Stimulated activated CD4-positive, alpha-beta T cell treated with anti-CD3 and anti-CD28 coated beads, Interleukin-12 subunit alpha, Interleukin-12 subunit beta, amount 100 ng/mL, for 4 hours (primary cell): ENCODE measurements around the gene RBM47.
A peak's percentile ranks its signal among the peaks of the same experiment; 100 is the strongest.
"Not testable (repeated sequence)": the region's sequence is repeated elsewhere in the genome, so short reads cannot be mapped to it uniquely, and the experiment has no call there.

ENCODE experiments used
- DNase-seq: peaks from one replicate; pipeline ENCODE4 v3.0.0-alpha.2; 2020

Gene RBM47

DNA sequence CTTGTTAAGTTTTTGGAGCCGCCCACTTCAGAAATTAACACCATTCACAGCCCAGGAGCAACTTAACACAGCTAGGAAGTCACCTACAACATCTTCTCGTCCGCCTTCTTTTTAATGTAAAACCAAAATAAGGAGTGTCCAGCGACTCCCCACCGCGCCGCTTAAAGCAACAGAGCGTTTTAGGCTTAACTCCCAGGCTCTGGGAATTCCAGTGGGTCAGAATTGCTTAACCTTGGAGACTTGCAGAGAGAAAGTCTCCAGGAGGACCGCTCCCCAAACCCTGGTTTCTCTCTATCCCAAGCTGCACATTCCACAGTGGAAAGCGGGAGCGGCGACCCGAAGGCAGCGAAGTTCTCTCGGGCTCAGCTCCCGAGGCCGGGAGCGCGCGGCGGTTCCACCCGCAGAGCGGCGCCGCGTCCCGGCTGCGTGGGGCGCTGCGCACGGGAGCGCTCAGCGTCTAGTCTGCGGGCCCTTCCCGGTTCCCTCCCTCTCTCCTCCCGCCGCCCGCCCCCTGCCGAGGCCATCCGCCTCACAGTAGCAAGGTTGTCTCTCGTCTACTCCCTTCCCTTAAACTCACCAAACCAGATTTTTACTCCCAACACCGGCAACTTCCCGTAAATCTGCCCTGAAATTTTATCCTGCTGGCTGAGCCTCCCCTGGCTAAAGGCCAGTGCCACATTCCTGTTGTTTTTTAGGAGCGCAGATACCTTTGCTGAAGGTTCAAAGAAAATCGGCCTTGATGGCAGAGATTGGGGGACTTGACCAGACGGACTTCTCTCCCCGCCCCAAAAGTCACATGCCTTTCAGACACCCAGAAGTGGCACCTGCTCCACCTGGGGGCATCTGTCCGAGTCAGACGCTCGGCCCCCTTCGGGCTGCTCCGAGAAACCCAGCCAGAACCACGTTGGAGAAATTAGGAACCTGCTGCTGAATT is at the start of gene RBM47:
Gene RBM47 (minus strand): TSS at position 464 of the 934 bp plus-strand sequence. CDS start 190,971 bp downstream, outside the sequence.
- DNase-seq, result peak; percentile 41

DNA sequence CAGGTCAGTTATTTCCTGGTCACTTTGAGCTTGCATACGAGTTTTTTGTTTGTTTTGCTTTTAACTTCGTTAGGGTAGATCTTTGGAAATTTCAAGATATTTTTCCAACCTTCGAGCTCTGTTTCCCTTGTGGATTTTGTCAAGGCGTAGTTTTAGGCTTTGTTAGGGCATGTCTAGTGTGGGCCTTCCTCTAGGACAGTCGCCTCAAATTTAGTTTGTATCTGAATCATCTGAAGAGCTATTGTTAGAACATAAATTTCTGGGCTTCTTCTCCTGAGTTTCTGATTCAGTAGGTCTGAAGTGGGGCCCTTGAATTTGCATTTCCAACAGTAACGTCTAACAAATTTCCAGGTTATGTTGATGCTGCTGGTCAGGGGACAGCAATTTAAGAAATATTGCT is 48.8 kb upstream of the RBM47 start:
- DNase-seq, result no peak

DNA sequence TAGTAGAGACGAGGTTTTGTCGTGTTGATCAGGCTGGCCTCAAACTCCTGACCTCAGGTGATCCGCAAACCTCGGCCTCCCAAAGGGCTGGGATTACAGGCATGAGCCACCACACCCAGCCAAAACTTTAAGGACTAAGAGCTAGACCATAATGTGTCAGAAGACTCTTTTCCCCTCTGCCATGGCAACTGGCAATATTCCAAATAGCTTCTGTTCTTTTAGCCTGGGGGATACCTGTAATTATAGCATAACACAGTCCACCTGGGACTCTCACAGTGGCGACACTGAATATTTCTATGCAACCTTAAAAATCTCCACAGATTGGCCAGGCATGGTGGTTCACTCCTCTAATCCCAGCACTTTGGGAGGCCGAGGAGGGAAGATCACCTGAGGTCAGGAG is 45.5 kb upstream of the RBM47 start:
- DNase-seq, result no peak

DNA sequence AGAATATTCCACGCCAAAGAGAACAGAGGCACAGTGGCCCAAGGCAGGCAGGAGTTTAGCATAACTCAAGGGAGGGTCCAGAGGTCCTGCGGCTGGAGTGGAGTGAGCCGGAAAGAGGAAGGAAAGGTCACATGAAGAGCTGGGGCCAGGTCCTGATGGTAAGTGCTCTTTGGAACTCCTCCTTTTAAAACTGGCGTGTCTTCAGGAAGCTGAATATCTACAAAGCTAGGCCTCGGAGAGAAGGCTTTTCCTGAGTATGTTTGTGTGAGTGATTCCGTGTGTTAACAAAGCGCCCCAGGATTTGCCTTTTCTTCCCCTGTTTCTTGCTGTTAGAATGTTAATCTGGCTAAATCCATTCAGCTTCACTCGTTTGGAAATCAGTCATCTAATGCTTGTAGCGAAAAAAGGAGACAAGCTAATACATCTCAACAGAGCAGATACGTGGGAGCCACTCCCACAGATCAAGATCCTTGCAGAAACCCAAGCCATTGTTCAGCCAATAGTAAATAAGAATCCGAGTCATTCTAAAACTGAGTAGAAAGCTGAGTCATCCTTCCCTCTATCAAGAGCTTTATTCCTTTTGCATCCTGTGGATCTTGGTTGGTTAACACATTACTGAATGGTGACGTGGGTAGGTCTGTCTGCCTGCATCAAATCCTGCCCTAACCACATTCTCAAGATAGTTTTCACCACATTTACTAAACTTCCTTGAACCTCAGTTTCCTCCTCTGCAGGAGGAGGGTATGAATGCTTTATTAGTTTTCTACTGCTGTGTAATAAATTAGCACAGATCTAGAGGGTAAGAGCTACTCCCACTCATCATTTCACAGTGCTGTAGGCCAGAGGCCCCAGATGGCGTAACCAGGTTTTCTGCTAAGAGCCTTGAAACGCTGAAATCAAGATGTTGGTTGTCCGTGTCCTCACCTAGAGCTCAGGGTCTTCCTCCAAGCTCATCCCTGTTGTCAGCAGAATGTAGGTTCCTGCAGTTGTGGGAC is 43.2 kb upstream of the RBM47 start:
- peak; percentile 11 for DNase-seq

DNA sequence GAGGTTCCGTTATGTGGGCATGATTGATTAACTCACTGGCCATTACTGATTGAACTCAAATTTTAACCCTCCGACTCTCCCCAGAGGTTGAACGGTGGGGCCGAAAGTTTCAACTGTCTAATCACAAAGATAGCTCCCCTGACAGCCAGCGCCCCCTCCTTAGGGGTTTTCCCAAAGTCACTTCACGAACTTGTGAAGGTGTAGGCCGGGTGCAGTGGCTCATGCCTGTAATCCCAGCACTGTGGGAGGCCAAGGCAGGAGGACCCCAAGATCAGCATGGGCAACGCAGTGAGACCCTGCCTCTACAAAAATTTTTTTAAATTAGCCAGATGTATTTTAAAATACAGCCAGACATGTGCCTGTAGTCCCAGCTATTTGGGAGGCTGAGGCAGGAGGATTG is 39.8 kb upstream of the RBM47 start:
- no peak for DNase-seq

DNA sequence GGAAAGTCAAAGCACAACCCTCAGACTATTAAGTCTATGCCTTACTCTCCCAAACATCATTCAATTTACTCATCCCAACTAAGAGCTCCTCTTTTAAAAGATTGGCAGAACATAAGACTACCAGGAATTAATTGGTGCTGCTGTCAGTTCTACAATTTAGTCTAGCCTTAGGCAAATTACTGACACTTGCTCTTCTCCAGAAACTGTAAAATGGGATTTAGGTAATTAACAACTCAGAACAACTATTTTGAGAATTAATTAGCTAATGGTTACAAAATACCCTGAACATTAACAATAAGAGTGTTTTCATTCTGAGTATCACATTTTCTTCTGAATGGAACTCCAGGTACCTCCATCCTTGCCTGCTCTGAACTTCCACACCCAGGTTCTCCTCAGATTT is 36.2 kb upstream of the RBM47 start:
- DNase-seq, result no peak

DNA sequence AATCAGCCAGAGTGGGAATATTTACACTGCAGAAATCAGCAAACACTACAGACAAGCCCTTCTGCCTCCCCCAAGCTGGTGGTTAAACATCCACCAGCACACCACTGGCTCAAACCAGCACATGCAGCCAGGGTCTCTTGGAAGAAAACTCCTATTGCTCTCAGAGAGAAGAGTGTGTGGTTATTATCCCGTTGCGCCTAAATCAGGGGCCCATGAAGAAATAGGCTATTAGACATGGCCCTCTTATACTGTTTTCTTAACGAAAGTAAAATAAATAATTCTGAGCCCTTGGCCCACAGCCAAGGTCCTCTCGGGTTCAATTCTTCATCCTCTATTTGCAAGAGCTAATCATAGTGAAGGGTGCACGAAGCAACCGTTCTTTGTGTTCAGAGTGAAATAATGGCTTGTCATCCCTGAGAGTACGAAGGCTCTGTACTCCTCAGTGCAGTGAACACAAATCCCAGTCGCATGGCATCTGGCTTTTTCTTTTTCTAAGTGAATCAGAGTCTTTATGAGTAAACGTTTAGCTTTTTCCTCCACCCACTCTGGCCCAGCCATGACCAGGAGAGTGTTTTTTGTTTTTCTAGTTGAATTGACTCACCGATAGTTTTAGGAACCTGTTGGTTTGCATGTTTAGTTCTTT is 33.4 kb upstream of the RBM47 start:
- peak; percentile 6 for DNase-seq

DNA sequence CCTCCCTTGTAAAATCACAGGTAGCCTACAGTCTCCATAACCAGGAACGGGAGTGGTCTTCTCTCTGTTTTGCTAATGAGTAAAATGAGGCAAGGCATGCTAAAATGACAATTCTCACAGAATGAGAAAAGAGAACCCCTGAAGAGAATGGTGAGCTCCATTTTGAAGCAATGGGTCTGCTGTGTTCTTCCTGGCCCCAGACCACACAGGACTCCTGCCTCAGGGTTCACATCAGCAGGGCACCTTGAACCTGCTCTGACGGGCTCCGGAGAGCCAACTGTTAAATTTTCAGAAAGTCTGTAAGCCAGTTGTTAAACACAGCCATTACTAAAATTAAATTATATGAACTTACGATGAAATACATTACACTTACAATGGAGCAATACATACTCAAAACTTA is 32.1 kb upstream of the RBM47 start:
- no peak for DNase-seq

DNA sequence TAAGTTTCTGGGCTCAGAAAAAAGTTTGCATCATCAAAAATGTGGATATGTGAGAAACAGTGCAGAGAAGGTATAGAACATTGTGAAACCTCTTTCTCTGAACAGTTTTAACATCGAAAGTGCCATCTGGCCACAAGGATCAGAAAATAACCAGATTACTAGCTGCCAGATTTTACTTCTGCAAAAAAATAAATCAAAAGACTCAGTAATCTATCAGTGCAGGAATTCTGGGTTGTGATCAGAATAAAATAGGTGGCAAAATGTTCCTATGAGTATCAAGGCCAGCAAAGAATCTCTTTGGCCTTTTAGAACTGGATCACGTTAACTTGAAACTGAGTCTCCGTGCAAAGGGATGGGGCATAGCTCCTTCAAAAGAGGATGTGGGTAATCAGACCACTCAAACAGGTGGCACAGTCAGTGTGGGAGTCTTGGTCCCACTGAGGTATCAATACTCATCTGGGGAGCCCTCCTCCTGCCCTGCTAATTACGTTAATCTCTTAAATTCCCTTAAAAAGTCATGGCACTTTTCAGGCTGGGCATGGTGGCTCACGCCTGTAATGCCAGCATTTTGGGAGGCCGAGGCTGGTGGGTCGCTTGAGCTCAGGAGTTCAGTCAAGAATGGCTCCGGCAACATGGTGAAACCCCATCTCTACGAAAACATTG is 26.7 kb upstream of the RBM47 start:
- DNase-seq, result no peak

DNA sequence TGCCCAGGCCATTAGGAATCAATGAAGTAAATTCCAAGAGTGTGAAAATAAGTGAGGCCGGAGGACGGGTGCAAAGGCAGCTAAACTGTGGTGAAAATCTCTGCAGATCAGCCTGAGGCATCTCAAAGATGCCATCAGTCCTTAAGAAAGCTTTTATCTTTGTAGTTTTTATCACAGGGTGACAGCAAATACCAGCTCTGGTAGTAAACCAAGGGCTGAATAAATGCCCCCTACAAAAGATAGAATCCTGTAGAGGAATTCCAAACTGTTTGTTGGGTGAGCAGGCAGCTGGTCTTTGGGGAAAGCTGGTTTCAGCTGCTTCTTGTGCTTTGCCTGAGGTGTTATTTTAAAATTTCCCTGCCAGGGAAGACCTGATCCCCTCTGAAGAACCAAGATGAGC is 21.6 kb upstream of the RBM47 start:
- DNase-seq, result no peak

DNA sequence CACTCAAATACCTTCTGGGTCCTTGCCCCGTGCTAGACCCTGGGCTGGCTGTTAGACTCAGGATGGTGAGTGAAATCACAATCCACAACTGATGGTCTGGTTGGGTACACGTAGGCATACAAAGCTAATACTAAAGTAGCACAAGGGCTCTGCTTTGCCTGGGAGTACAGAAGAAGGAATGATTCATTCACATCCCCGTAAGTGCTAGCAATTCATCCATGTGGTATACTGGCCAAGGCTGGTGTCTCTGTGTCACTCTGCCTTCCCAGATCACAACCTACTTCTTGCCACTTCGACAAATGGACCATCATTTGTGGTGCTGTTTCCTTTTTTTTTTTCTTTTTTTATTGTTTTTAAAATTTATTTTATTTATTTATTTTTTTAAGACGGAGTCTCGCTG is 19.7 kb upstream of the RBM47 start:
- DNase-seq, result no peak

DNA sequence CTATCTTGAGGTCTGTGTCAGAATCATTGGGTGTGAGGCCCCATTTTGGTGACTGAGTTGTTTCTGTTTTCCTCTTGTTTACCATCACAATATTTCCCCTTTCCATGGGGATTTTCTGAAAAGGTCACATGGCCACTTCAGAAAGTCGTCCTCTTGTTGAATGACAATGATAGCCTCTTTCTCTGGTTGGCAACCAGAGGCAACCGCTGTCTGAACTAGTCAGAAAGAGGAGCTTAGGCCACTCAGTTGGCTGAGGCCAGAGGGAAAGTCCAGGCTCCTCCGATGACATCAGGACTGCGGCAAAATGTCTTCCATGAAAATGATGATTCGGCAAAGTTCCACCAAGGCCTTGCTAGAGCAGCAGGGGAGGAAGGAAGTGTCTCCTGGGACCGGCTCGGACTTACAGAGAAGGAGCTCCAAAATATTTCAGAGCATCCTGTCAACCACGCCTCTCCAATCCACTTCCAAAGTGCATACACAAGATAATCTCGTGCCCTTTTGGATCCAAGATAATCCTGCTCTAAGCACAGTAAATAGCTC is 19.1 kb upstream of the RBM47 start:
- no peak for DNase-seq

DNA sequence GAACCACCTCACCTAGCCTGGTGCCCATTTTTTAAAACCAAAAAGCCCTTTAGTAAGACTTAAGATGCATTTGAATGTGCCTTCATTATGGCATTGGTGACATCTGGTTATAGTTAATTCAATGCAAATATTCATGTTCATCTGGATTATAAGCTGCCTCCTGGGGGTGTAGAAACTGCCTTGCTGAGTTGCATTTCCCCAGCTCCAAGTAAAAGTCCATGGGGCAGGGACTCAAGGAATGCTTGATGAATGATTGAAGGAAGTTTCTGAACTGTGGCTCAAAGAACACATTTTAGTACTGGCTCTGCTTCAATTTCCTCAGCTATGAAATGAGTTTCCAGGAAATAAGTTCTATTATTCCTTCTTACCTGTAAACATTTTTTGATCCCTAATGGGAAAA is 18.5 kb upstream of the RBM47 start:
- no peak for DNase-seq

DNA sequence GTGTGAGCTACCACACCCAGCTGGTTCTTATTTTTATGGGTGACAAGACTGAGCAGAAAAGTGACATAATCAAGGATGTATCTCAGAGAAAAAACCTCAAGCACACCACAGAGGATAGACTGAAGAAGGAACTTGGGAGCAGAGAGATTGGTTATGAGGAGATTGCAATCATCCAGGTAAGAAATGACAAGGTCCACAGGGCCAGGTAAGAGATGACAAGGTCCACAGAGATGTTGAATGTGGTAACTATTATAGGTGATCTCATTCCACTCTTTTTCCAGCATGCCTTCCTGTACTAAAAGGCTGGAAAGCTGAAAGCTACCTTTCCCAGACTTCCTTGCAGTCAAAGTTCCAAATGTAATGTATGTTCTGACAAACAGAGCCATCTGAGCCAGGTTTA is 15.9 kb upstream of the RBM47 start:
- DNase-seq, result no peak

DNA sequence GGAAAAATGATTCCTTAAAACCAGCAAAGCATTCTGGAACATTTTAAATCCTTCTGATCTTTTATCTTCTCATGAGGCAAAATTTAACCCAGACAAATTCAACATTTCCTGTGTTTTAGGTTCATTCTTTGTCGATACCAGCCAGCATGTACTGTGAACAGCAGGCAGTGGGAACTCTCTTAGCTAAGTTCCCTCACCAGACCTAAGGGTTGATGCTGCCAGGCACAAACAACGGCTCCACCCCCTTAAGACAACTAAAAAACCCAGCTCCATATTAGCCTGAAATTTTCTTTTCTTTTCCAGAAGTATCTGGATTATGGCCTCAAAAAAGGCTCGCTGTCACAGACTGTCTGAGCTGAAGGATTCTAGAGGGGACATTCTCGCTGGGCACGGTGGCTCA is 2.4 kb upstream of the RBM47 start:
- DNase-seq, result no peak

DNA sequence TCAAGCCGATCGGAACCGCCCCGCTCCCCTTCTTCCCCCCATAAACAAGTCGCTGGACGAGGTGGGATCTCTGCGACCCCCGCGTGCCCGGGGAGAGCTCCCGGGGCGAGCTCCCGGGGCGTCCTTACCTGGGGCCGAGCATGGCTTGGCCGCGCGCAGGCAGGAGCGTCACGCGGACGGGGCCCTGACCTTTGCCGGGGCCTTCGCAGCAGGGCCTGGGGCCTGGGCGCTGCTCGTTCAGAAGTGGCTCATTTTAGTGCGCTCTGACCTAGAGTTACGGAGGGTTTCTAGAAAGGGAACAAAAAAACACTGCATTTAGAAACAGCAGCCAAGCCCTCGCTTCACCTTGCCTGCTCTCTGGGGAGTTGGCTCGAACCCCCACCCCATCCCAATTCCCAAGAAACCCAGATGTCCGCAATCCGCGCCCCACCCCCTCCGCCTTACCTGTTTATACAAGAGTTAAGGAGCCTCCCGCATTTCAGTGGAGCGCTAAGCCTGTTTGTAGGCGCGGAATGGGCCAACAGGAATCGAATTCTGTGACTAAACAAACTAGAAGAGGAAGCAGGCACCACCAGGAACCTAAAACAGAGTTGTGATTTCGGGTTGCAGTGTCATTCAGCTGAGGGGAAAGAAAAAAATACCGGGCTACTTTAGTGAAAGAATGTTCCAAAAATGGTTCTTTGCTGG is 814 bp upstream of the RBM47 start:
- DNase-seq, result no peak

DNA sequence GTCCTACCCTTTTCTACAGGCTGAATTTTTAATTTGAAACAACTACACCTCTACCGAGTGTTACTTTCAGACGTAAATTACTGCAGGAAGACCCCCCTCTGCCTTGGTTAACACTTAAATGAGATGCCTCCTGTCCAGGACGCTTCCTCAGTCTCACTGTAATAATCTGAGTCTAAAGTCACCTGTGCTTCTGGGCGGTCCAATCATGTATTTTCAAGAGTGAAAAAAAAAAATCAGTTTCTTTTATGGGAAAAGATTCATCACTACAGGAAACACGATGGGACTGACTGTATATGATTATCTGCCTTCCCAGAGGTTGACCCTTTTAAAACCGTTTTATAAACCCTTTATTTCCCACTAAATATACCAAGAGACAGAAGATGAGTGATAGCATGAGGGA is 776 bp downstream of the RBM47 start:
- no peak for DNase-seq

DNA sequence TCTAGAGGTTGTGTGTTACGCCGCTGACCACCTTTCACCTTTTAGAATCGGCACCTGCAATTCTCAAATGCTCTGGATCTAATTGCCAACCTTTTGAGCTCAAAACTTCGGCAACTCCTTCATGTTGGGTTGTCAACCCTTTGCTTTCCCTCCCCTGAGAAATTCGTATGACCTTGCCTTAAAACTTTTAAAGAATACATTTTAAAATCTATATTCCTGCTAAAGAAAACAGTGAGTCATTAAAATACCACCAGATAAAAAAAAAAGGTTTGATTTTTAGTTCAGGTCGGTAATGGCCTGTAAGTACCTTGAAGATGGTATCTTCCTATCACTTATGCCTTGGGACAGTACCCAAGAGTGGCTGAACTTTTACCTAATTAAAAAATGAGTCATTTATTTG is 1.3 kb downstream of the RBM47 start:
- not testable (repeated sequence) for DNase-seq

DNA sequence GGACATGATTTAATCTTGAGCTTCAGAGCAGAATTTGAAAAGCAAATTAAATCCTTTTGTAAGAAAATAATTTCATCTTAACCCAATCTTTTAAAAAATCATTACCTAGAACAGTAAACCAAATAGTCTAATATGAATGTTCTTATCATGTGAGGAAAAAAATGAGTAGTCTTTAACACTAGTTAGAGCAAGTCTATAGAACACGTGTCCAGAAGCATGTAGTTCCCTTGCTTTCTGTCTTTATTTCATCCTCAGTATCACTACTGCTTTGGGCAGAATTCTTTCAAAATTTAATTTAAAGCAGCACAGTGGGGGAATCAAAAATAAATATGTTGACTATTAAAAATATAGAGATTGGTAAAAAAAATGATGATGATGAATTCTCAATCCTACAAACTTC is 2.1 kb downstream of the RBM47 start:
- no peak for DNase-seq

DNA sequence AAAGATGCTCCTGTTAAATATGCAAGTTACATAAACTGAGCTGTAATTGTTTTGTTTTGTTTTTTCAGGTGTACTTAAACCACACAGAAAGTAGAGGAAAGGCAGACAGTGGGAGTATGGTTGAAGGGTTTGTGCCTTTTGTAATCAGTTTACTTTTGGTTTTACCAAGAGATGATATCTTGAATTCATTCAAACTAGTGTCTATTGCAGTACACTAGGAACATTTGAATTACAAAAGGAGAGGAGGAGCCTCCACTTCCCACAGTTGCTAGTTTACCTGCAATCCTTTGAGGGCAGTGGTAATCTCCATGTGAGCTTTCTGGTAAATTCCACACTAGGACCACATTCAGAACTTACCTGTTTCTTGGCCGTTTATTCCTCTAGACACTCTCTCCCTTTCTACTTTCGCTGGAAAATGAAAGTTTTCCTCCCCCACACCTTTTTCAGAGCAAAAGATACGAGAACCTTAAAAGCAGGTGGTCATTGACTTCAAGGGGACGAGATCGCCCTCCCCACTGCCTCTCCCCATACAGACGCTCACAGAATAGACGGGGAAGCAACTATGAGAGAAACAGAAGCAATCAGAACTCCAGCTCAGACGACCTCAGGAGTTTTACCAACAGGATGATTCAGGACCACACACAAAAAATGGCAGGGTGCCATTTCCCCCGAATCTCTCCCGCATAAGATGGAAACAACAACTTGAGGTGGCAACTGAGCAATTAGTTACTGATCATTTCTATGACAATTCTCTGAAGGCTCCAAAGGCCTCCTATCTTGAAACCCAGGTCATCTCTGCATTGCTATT is 3.3 kb downstream of the RBM47 start:
- DNase-seq, result no peak

DNA sequence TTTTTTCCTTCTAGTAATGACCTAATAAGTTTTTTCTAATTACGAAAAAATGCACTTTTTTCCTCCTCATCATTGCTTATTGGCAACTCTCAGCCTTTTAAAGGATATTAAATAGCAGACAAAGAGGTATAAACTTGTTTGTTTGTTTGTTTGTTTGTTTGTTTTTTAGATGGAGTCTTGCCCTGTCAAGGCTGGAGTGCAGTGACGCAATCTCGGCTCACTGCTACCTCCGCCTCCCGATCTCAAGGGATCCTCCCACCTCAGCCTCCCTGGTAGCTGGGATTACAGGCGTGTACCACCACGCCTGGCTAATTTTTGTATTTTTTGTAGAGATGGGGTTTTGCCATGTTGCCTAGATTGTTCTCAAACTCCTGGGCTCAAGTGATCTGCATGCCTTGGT is 6.0 kb downstream of the RBM47 start:
- no peak for DNase-seq
